ENCODE results near the gene CTCFL. TPM values are rescaled to one million over a fixed set of nuclear protein-coding genes. Genes with fewer than 3 reads are reported as not detected.

Gene CTCFL
- total RNA-seq, 1 experiment from 2014 or later: not detected

DNA sequence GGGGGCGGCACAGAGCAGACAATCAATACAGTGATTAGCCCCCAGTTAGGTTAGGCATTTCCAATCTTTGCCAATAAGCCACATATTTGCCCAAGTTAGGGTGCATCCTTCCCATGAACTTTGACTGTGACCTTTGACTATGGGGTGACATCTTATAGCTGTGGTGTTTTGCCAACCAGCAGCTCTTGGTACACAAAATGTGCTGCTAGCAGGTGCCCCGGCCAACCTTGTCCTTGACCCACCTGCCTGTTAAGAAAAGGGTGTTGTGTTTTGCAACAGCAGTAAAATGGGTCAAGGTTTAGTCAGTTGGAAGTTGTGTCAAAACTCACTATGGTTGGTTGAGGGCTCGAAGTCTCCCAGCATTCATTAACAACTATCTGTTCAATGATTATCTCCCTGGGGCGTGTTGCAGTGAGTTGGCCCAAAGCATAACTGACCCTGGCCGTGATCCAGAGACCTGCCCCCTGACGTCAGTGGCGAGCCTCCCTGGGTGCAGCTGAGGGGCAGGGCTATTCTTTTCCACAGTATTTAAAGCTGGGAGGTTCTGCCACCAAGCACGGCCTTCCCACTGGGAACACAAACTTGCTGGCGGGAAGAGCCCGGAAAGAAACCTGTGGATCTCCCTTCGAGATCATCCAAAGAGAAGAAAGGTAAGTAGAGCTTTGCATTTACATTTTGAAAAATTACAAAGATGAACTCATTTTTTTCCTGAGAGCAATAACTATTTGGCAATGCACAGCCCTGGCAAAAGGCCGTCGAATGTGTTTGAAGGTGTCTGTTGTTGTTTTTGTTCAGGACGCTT, 35.8 kb upstream of the CTCFL start, which contains the start of gene PCK1:
PCK1 (plus strand) TSS at position 557 of the 802 bp plus-strand sequence. CDS start 302 bp downstream, outside the sequence.
- Mint-ChIP-seq H3K4me1 (ENCODE audit: low read depth, unreplicated experiment) (peaks cover 38% of the 10 kb centered on the region), H3K9me3 (ENCODE audit: low read depth, unreplicated experiment) (peaks cover 2% of the 10 kb centered on the region), H3K4me3 (ENCODE audit: low read depth, unreplicated experiment) (no peak within 1 kb of the TSS), H3K27me3 (ENCODE audit: unreplicated experiment) (peaks cover 50% of the 10 kb centered on the region), H3K36me3 (ENCODE audit: insufficient read depth, unreplicated experiment) (peaks cover 11% of the 10 kb centered on the region), H3K27ac (ENCODE audit: unreplicated experiment) (peak within 1 kb of the TSS; percentile 43)
- TF ChIP-seq CTCF (IDR thresholded peaks at IDR 0.05; ENCODE audit: unreplicated experiment): no peak
- no TSS peak for BruUV-seq (replicated peaks)
- CTCF ChIA-PET: interaction anchor here (0.7 to 1.3 kb wide), 3 partner anchors 13 to 44 kb away, joined by 3 to 5 read pairs (median 3); no protein-coding TSS in a partner anchor
- intact Hi-C loops (cut with micrococcal nuclease; ENCODE audit: unreplicated experiment): no loop called here
- DNase-seq: peak; percentile 96

DNA sequence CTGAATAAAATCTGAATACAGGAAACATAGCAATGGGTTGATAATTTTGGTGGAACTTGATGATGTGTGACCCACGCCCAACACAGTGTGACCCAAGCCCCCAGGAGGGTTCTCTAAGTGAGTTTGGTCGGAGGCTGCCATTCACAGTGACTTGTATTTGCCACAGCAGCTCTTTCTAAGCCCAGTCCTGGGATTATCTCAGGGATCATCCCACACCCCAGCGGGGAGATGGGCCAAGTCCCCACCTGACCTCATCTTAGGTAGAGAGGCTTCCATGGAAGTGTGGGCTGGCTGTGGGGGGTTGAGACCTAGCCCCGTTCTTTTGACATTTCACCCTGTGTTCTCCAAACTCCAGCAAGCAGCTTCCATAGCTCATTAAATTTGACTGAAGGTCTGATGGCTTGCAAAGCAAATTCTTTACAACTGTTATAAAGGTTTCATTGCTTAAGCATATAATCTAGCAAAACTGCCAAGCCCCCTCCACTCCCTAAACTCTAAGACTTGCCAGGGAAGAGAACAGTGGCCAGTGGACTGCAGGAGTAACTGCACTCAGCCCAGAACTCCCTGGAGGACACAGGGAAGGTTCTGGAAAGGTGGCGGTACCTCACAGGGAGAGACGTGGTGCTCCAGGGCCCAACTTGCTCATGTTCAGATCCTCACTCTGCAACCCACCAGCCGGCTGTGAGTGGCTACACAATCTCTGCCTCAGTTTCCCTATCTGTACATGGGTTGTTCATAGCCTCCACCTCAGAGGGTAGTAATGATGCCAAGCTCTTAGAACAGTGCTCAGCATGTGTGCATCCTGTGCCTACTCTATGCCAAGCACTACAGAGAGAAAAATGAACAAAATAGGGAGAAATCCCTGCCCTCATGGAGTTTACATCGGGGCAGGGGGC, 35.0 kb upstream of the CTCFL start:
- Mint-ChIP-seq H3K36me3 (ENCODE audit: insufficient read depth, unreplicated experiment) (peaks cover 11% of the 10 kb centered on the region), H3K4me3 (ENCODE audit: low read depth, unreplicated experiment) (peak overlapping the region; percentile 46), H3K27ac (ENCODE audit: unreplicated experiment) (peak overlapping the region; percentile 43), H3K4me1 (ENCODE audit: low read depth, unreplicated experiment) (peaks cover 38% of the 10 kb centered on the region), H3K27me3 (ENCODE audit: unreplicated experiment) (peaks cover 59% of the 10 kb centered on the region), H3K9me3 (ENCODE audit: low read depth, unreplicated experiment) (peaks cover 2% of the 10 kb centered on the region)
- no peak for DNase-seq
- intact Hi-C loops (cut with micrococcal nuclease; ENCODE audit: unreplicated experiment): no loop called here
- no TSS peak for BruUV-seq (replicated peaks)
- CTCF ChIA-PET: interaction anchor here (1.0 to 1.5 kb wide), 3 partner anchors 12 to 43 kb away, joined by 3 to 5 read pairs (median 5); no protein-coding TSS in a partner anchor
- TF ChIP-seq CTCF (IDR thresholded peaks at IDR 0.05; ENCODE audit: unreplicated experiment): no peak

GRCh38 chr20:57559289-57559634, 34.3 kb upstream of the CTCFL start:
- Mint-ChIP-seq H3K36me3 (ENCODE audit: insufficient read depth, unreplicated experiment) (peaks cover 11% of the 10 kb centered on the region), H3K27me3 (ENCODE audit: unreplicated experiment) (peaks cover 65% of the 10 kb centered on the region), H3K27ac (ENCODE audit: unreplicated experiment) (peak overlapping the region; percentile 21), H3K4me1 (ENCODE audit: low read depth, unreplicated experiment) (peaks cover 38% of the 10 kb centered on the region), H3K4me3 (ENCODE audit: low read depth, unreplicated experiment) (peak overlapping the region; percentile 46), H3K9me3 (ENCODE audit: low read depth, unreplicated experiment) (peaks cover 2% of the 10 kb centered on the region)
- no peak for TF ChIP-seq CTCF (IDR thresholded peaks at IDR 0.05; ENCODE audit: unreplicated experiment)
- no TSS peak for BruUV-seq (replicated peaks)
- CTCF ChIA-PET: interaction anchor here (0.5 to 1.5 kb wide), 2 partner anchors 12 to 14 kb away, joined by 3 to 5 read pairs; no protein-coding TSS in a partner anchor
- DNase-seq: no peak
- intact Hi-C loops (cut with micrococcal nuclease; ENCODE audit: unreplicated experiment): no loop called here

DNA sequence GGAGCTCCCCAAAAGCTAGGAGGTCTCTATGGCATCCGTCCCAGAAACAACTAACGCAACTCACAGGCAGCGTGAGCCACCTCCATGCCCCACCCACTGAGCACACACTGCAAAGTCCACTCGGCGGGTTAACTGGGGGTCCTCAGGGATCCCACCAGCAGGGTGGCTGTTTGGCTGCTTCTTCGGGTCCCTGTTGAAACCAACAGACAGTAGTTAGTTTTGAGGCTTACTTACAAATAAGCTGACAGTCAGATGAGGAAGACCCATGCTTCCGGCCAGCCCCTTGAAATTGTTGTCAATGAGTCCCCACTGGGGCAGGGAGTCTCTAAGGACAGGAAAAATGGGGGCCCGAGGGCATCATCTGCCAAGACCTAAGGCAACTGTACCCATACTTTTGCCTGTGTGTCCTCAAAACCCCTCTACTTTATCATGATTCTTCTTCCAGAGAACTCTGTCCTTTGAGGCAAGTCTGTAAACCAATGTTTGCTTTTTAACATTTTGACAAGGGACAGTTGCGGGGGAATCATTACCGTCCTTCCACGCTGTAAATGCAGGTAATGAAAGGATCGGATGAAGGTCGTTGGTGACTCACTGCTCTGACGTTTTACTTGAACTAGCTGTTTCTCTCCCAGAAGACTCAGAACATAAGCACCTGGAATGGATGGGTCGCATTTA, 33.8 kb upstream of the CTCFL start:
- CTCF ChIA-PET: interaction anchor here (0.5 to 1.5 kb wide), 4 partner anchors 9 to 36 kb away, joined by 3 to 5 read pairs (median 3); no protein-coding TSS in a partner anchor
- Mint-ChIP-seq H3K4me3 (ENCODE audit: low read depth, unreplicated experiment) (peak overlapping the region; percentile 46), H3K27me3 (ENCODE audit: unreplicated experiment) (peaks cover 70% of the 10 kb centered on the region), H3K9me3 (ENCODE audit: low read depth, unreplicated experiment) (peaks cover 2% of the 10 kb centered on the region), H3K27ac (ENCODE audit: unreplicated experiment) (peak overlapping the region; percentile 21), H3K4me1 (ENCODE audit: low read depth, unreplicated experiment) (peaks cover 38% of the 10 kb centered on the region), H3K36me3 (ENCODE audit: insufficient read depth, unreplicated experiment) (peaks cover 11% of the 10 kb centered on the region)
- TF ChIP-seq CTCF (IDR thresholded peaks at IDR 0.05; ENCODE audit: unreplicated experiment): no peak
- no peak for DNase-seq
- BruUV-seq (replicated peaks): no TSS peak
- intact Hi-C loops (cut with micrococcal nuclease; ENCODE audit: unreplicated experiment): no loop called here

Data from Calu3 (cell line).